ENCODE results near the gene TSPAN9.

Gene TSPAN9

DNA sequence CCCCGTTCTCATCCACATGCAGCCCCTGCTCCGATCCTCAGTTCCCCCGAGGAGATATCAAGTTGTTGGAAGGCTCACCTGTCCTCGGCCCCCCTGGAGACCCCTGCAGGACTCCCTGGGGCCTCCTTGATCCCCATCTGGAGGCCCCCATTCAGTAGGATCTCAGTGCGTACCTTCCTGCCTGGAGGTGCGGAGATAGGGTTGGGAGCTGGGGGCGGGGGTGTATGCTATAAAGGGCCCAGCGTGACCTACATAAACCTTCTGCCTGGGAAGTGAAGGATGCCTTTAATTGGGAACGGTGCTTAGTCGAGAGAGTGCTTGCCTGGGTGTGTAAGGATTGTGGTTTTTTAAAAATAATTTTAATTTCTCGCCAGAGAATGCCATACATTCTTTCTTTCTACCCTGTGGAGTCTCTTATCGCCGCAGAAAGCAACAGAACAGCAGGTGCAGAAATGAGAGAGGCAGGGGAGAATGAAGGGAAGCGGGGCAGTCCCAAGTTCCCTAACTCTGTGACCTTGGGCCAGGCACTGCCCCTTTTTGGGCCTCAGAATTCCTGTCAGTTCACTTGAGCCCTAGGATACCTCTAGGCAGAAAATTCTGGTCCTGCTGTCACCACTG is 153.7 kb downstream of the TSPAN9 start:
- Histone ChIP-seq H3K4me2 (ENCODE audit: low read length) (no peak overlapping the region), H3K4me1 (ENCODE audit: insufficient read depth, low read length, severe bottlenecking) (peaks cover 37% of the 10 kb centered on the region), H3K4me3 (ENCODE audit: low read depth, low read length, poor library complexity, severe bottlenecking) (no peak overlapping the region), H3K9me3 (ENCODE audit: low read length) (no peaks in the 10 kb centered on the region), H3F3A (ENCODE audit: insufficient read depth, low read length) (no peaks in the 10 kb centered on the region), H3K9ac (ENCODE audit: low read length) (no peak overlapping the region), H3K27ac (ENCODE audit: low read depth, low read length, poor library complexity, severe bottlenecking) (no peak overlapping the region), H3K36me3 (ENCODE audit: insufficient read depth, low read length) (no peaks in the 10 kb centered on the region), H3K79me2 (ENCODE audit: insufficient read depth, low read length) (no peaks in the 10 kb centered on the region), H3K9me2 (ENCODE audit: low read depth, low read length) (no peaks in the 10 kb centered on the region), H2AFZ (ENCODE audit: low read length) (no peak overlapping the region), H3K27me3 (ENCODE audit: insufficient read depth, low read length) (peaks cover 6% of the 10 kb centered on the region; the same call in 1 of the 2 replicates), H4K20me1 (ENCODE audit: insufficient read depth, low read length) (no peaks in the 10 kb centered on the region)
- TF ChIP-seq, protein P1, sequence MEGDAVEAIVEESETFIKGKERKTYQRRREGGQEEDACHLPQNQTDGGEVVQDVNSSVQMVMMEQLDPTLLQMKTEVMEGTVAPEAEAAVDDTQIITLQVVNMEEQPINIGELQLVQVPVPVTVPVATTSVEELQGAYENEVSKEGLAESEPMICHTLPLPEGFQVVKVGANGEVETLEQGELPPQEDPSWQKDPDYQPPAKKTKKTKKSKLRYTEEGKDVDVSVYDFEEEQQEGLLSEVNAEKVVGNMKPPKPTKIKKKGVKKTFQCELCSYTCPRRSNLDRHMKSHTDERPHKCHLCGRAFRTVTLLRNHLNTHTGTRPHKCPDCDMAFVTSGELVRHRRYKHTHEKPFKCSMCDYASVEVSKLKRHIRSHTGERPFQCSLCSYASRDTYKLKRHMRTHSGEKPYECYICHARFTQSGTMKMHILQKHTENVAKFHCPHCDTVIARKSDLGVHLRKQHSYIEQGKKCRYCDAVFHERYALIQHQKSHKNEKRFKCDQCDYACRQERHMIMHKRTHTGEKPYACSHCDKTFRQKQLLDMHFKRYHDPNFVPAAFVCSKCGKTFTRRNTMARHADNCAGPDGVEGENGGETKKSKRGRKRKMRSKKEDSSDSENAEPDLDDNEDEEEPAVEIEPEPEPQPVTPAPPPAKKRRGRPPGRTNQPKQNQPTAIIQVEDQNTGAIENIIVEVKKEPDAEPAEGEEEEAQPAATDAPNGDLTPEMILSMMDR (IDR thresholded peaks at IDR 0.05; ENCODE audit: low read length), result no peak
- TF ChIP-seq EZH2 (IDR thresholded peaks at IDR 0.05; ENCODE audit: borderline replicate concordance, low read length), result no peak

DNA sequence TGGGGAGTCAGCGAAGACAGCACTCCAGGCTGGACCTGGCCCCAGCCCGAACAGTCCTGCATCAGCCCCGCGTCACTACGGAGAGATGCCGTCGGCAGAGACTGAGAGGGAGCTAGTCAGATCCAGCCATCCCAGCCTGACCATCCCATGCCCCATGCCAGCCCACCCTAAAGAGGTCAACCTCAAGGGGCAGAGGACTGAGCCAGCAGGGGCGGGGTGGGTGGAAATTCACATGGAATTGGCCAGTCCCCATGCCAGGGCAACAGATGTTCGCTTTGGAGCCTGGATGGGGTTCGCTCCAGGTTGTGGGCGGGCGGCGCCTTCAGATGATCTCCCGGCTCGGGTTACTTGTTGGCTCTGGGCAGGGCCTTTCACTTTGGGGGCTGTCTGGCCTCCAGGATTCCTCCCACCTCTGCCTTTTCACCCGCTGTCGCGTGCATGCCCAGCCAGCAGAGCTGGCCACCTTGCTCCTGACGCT is 154.3 kb downstream of the TSPAN9 start:
- Histone ChIP-seq H3K9me3 (ENCODE audit: low read length) (no peaks in the 10 kb centered on the region), H3F3A (ENCODE audit: insufficient read depth, low read length) (no peaks in the 10 kb centered on the region), H3K27ac (ENCODE audit: low read depth, low read length, poor library complexity, severe bottlenecking) (no peak overlapping the region), H3K36me3 (ENCODE audit: insufficient read depth, low read length) (no peaks in the 10 kb centered on the region), H3K9ac (ENCODE audit: low read length) (no peak overlapping the region), H3K79me2 (ENCODE audit: insufficient read depth, low read length) (no peaks in the 10 kb centered on the region), H3K4me3 (ENCODE audit: low read depth, low read length, poor library complexity, severe bottlenecking) (no peak overlapping the region), H3K9me2 (ENCODE audit: low read depth, low read length) (no peaks in the 10 kb centered on the region), H2AFZ (ENCODE audit: low read length) (no peak overlapping the region), H3K27me3 (ENCODE audit: insufficient read depth, low read length) (peaks cover 6% of the 10 kb centered on the region; the same call in 1 of the 2 replicates), H3K4me1 (ENCODE audit: insufficient read depth, low read length, severe bottlenecking) (peaks cover 33% of the 10 kb centered on the region), H3K4me2 (ENCODE audit: low read length) (no peak overlapping the region), H4K20me1 (ENCODE audit: insufficient read depth, low read length) (no peaks in the 10 kb centered on the region)
- TF ChIP-seq, protein P1 (IDR thresholded peaks at IDR 0.05; ENCODE audit: low read length), result no peak
- TF ChIP-seq EZH2 (IDR thresholded peaks at IDR 0.05; ENCODE audit: borderline replicate concordance, low read length), result no peak

DNA sequence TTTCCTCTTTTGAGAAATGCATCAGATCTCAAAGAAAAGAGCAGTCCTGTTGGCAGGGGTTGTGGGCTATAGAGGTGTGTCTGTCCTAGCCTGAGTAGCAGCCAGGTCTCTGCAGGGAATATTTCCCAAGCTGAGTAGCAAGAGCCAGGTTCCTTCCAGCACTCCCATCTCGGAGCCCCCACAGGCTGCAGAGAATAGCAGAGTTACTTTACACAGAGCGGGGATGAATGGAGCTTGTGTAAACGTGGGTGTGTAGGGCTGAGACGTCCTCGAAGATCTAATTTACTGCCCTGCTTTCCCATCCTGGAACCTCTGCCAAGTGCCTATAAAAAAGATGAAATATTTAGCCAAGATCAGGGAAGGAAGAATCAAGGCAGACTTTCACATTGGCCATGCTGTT is 156.6 kb downstream of the TSPAN9 start:
- Histone ChIP-seq H3K9me2 (ENCODE audit: low read depth, low read length) (no peaks in the 10 kb centered on the region), H3K9ac (ENCODE audit: low read length) (no peak overlapping the region), H4K20me1 (ENCODE audit: insufficient read depth, low read length) (no peaks in the 10 kb centered on the region), H3K27me3 (ENCODE audit: insufficient read depth, low read length) (peaks cover 1% of the 10 kb centered on the region; the same call in 1 of the 2 replicates), H3K4me2 (ENCODE audit: low read length) (no peak overlapping the region), H3K4me1 (ENCODE audit: insufficient read depth, low read length, severe bottlenecking) (peaks cover 15% of the 10 kb centered on the region), H3K79me2 (ENCODE audit: insufficient read depth, low read length) (no peaks in the 10 kb centered on the region), H3F3A (ENCODE audit: insufficient read depth, low read length) (no peaks in the 10 kb centered on the region), H2AFZ (ENCODE audit: low read length) (no peak overlapping the region), H3K4me3 (ENCODE audit: low read depth, low read length, poor library complexity, severe bottlenecking) (no peak overlapping the region), H3K36me3 (ENCODE audit: insufficient read depth, low read length) (no peaks in the 10 kb centered on the region), H3K27ac (ENCODE audit: low read depth, low read length, poor library complexity, severe bottlenecking) (no peak overlapping the region), H3K9me3 (ENCODE audit: low read length) (no peaks in the 10 kb centered on the region)
- TF ChIP-seq, protein P1 (IDR thresholded peaks at IDR 0.05; ENCODE audit: low read length), result no peak
- TF ChIP-seq EZH2 (IDR thresholded peaks at IDR 0.05; ENCODE audit: borderline replicate concordance, low read length), result no peak

Data from OCI-LY1 (cell line).